Measurements from ENCODE around the gene TSPAN3.

The TSPAN3 gene

DNA sequence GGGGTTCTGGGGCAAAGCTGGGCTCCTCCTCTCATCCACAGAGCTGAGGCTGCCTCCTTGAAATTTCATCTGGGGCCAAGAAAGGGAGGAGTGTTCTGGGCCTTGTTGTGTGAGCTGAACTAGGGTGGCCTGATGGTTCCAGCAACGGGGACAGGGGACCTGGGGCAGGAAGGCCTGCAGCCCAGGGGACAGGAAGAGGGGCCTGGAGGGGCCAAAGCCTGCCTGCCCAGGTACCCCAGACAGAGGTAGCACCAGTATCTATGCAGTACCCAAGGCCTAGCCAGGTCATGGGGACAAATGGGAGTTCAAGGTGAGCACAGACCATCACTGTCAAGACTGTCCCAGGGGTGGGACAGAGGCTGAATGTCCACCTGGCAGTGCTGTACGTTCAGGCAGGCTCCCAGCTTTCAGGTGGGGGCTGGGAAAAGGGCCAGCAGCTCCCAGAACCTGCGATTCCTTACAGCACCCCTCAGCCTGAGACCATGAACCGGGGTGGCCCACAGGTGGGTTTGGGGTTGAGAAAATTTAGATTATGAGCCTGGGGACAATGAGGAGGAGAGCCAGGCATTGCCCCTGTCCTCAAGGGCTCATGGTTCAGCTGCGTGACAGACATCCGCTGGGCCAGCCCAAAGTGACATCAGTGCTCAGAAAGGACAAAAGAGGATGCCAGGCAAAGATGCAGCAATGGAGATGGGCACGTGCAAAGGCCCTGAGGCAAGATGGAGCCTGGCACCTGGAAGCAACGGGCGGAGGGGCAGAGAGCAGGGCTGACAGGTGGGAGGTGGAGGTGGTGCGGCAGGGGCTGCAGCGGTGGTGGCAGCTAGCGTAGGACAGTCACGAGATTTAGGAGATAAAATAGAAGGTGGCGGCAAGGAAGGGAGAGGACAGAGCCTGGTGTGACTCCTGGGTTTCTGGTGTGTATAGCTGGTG lies 48.0 kb downstream of the TSPAN3 start:
- Histone ChIP-seq H3K18ac (ENCODE audit: low read length) (peak overlapping the region; percentile 16), H3K23ac (ENCODE audit: low read depth, low read length, poor library complexity) (peak overlapping the region; percentile 44), H3K4me2 (ENCODE audit: insufficient read depth, low read length, poor library complexity, severe bottlenecking) (no peak overlapping the region), H3K4me1 (ENCODE audit: control insufficient read depth in 2 of 2, insufficient read depth in 1 of 2, low read depth in 1 of 2, low read length in 2 of 2) (peaks cover 3 to 9% of the 10 kb centered on the region in 2 donors), H3K4ac (ENCODE audit: low read length) (no peak overlapping the region), H2BK5ac (ENCODE audit: low read length) (no peak overlapping the region), H2BK12ac (ENCODE audit: low read length) (no peak overlapping the region), H3K27me3 (ENCODE audit: control insufficient read depth in 3 of 3, insufficient read depth in 3 of 3, low read depth in 1 of 3, low read length in 3 of 3) (peaks cover 0 to 36% (median 0%) of the 10 kb centered on the region in 3 experiments), H2AK5ac (ENCODE audit: low read depth, low read length) (peak overlapping the region; percentile 71), H4K91ac (ENCODE audit: low read depth, low read length, poor library complexity) (peak overlapping the region; percentile 3), H3K14ac (ENCODE audit: low read length) (no peak overlapping the region), H2BK120ac (ENCODE audit: low read depth, low read length) (peak overlapping the region; percentile 51), H4K8ac (ENCODE audit: low read depth, low read length) (no peak overlapping the region), H3K9ac (ENCODE audit: low read depth, low read length, poor library complexity) (no peak overlapping the region), H3K9me3 (replicated peaks in 1 of 2; ENCODE audit: control insufficient read depth in 2 of 2, insufficient read depth in 1 of 2, low read depth in 1 of 2, low read length in 2 of 2) (peaks cover 0 to 2% of the 10 kb centered on the region in 2 donors), H3K4me3 (ENCODE audit: low read length in 2 of 2) (no peak overlapping the region), H2AFZ (ENCODE audit: low read length) (no peak overlapping the region), H3K27ac (replicated peaks; ENCODE audit: low read length) (no peak overlapping the region), H2BK15ac (ENCODE audit: low read length) (peak overlapping the region; percentile 43), H3K36me3 (replicated peaks in 1 of 2; ENCODE audit: control insufficient read depth in 2 of 2, insufficient read depth in 2 of 2, low read length in 2 of 2) (peaks cover 0 to 2% of the 10 kb centered on the region in 2 donors), H3K79me1 (ENCODE audit: low read depth, low read length) (no peaks in the 10 kb centered on the region)
- no peak for DNase-seq (ENCODE audit: low spot score)
- no CpG with 5 or more reads among the region's 14 CpGs for WGBS, 2 donors (ENCODE audit: extremely low coverage in 2 of 2, insufficient read length in 2 of 2, insufficient replicate concordance in 1 of 2)

DNA sequence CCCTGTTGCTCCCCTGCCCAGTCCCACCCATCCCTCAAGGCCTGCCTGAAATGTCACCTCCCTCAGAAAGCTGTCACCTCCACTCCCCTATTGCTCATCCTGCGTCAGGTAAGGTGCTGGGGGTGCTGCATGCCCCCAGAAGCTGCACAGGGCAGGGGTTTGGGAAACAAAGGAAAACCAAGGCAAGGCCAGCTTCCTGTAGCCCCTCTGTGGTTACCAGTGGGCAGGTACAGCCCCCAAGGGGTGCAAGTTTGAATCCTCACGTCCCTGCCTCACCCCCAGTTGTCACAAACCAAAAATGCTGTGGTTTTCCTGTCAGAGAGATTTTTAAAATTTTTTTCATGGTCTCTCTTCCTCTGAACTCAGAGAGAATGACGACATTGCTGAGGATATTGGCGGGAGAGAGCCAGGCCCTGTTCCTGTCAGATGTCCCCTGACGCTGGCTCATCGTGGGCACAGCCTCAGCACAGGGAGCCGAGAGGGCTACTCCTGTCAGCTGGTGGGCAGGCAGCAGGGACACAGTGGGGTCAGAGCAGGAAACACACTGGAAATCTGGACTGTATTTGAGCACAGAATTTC lies 49.0 kb downstream of the TSPAN3 start:
- Histone ChIP-seq H3K4me1 (ENCODE audit: control insufficient read depth in 2 of 2, insufficient read depth in 1 of 2, low read depth in 1 of 2, low read length in 2 of 2) (peaks cover 0 to 2% of the 10 kb centered on the region in 2 donors), H3K4ac (ENCODE audit: low read length) (no peak overlapping the region), H3K36me3 (replicated peaks in 1 of 2; ENCODE audit: control insufficient read depth in 2 of 2, insufficient read depth in 2 of 2, low read length in 2 of 2) (peaks cover 0 to 2% of the 10 kb centered on the region in 2 donors), H3K27me3 (ENCODE audit: control insufficient read depth in 3 of 3, insufficient read depth in 3 of 3, low read depth in 1 of 3, low read length in 3 of 3) (peaks cover 0 to 38% (median 0%) of the 10 kb centered on the region in 3 experiments), H3K9me3 (replicated peaks in 1 of 2; ENCODE audit: control insufficient read depth in 2 of 2, insufficient read depth in 1 of 2, low read depth in 1 of 2, low read length in 2 of 2) (peaks cover 0 to 2% of the 10 kb centered on the region in 2 donors), H2BK120ac (ENCODE audit: low read depth, low read length) (no peak overlapping the region), H3K4me2 (ENCODE audit: insufficient read depth, low read length, poor library complexity, severe bottlenecking) (no peak overlapping the region), H2AK5ac (ENCODE audit: low read depth, low read length) (no peak overlapping the region), H3K4me3 (ENCODE audit: low read length in 2 of 2) (no peak overlapping the region), H3K18ac (ENCODE audit: low read length) (peak overlapping the region; percentile 20), H3K9ac (ENCODE audit: low read depth, low read length, poor library complexity) (no peak overlapping the region), H2AFZ (ENCODE audit: low read length) (no peak overlapping the region), H3K79me1 (ENCODE audit: low read depth, low read length) (no peaks in the 10 kb centered on the region), H3K27ac (replicated peaks; ENCODE audit: low read length) (no peak overlapping the region), H2BK12ac (ENCODE audit: low read length) (no peak overlapping the region), H4K91ac (ENCODE audit: low read depth, low read length, poor library complexity) (no peak overlapping the region), H2BK15ac (ENCODE audit: low read length) (no peak overlapping the region), H3K23ac (ENCODE audit: low read depth, low read length, poor library complexity) (no peak overlapping the region), H2BK5ac (ENCODE audit: low read length) (no peak overlapping the region), H4K8ac (ENCODE audit: low read depth, low read length) (no peak overlapping the region), H3K14ac (ENCODE audit: low read length) (no peak overlapping the region)
- no CpG with 5 or more reads among the region's 7 CpGs for WGBS, 2 donors (ENCODE audit: extremely low coverage in 2 of 2, insufficient read length in 2 of 2, insufficient replicate concordance in 1 of 2)
- no peak for DNase-seq (ENCODE audit: low spot score)

DNA sequence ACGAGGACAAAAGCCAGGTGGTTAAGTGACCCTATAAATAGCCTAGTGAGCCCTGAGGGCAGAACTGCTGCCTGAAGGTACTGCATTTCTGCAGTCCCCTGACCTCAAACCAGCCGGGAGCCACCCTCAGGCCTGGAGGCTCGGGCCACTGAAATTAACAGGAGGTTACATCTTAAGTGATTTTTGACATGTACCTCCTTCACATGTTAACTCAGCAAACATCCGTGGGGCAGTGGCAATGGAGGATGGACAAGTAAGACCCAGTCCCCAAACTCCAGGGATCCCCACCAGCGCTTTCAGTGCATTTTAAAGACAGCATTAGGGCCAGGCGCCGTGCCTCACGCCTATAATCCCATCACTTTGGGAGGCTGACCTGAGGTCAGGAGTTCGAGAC lies 49.8 kb downstream of the TSPAN3 start:
- no peak overlapping the region for H2AFZ ChIP-seq (ENCODE audit: low read length)

More for the DNA sequence above, 49.8 kb downstream of the TSPAN3 start:
- Histone ChIP-seq H3K23ac (ENCODE audit: low read depth, low read length, poor library complexity) (no peak overlapping the region), H3K9me3 (replicated peaks in 1 of 2; ENCODE audit: control insufficient read depth in 2 of 2, insufficient read depth in 1 of 2, low read depth in 1 of 2, low read length in 2 of 2) (peaks cover 0 to 2% of the 10 kb centered on the region in 2 donors), H3K18ac (ENCODE audit: low read length) (no peak overlapping the region), H3K36me3 (replicated peaks in 1 of 2; ENCODE audit: control insufficient read depth in 2 of 2, insufficient read depth in 2 of 2, low read length in 2 of 2) (peaks cover 0 to 2% of the 10 kb centered on the region in 2 donors), H3K27ac (replicated peaks; ENCODE audit: low read length) (no peak overlapping the region), H3K14ac (ENCODE audit: low read length) (no peak overlapping the region), H3K4me2 (ENCODE audit: insufficient read depth, low read length, poor library complexity, severe bottlenecking) (no peak overlapping the region), H4K8ac (ENCODE audit: low read depth, low read length) (no peak overlapping the region), H2BK120ac (ENCODE audit: low read depth, low read length) (no peak overlapping the region), H2BK5ac (ENCODE audit: low read length) (no peak overlapping the region), H2BK15ac (ENCODE audit: low read length) (no peak overlapping the region), H3K9ac (ENCODE audit: low read depth, low read length, poor library complexity) (no peak overlapping the region), H2BK12ac (ENCODE audit: low read length) (no peak overlapping the region), H3K27me3 (ENCODE audit: control insufficient read depth in 3 of 3, insufficient read depth in 3 of 3, low read depth in 1 of 3, low read length in 3 of 3) (peaks cover 0 to 37% (median 0%) of the 10 kb centered on the region in 3 experiments), H3K4me3 (ENCODE audit: low read length in 2 of 2) (no peak overlapping the region), H2AK5ac (ENCODE audit: low read depth, low read length) (no peak overlapping the region), H4K91ac (ENCODE audit: low read depth, low read length, poor library complexity) (no peak overlapping the region), H3K79me1 (ENCODE audit: low read depth, low read length) (no peaks in the 10 kb centered on the region), H3K4me1 (ENCODE audit: control insufficient read depth in 2 of 2, insufficient read depth in 1 of 2, low read depth in 1 of 2, low read length in 2 of 2) (peaks cover 0 to 1% of the 10 kb centered on the region in 2 donors), H3K4ac (ENCODE audit: low read length) (no peak overlapping the region)
- no peak for DNase-seq (ENCODE audit: low spot score)
- WGBS, 2 donors (ENCODE audit: extremely low coverage in 2 of 2, insufficient read length in 2 of 2, insufficient replicate concordance in 1 of 2), result no CpG with 5 or more reads among the region's 9 CpGs

Measured in neuronal stem cell (in vitro differentiated cells).